ENCODE results near the gene CDKN2B-AS1.

Gene CDKN2B-AS1

DNA sequence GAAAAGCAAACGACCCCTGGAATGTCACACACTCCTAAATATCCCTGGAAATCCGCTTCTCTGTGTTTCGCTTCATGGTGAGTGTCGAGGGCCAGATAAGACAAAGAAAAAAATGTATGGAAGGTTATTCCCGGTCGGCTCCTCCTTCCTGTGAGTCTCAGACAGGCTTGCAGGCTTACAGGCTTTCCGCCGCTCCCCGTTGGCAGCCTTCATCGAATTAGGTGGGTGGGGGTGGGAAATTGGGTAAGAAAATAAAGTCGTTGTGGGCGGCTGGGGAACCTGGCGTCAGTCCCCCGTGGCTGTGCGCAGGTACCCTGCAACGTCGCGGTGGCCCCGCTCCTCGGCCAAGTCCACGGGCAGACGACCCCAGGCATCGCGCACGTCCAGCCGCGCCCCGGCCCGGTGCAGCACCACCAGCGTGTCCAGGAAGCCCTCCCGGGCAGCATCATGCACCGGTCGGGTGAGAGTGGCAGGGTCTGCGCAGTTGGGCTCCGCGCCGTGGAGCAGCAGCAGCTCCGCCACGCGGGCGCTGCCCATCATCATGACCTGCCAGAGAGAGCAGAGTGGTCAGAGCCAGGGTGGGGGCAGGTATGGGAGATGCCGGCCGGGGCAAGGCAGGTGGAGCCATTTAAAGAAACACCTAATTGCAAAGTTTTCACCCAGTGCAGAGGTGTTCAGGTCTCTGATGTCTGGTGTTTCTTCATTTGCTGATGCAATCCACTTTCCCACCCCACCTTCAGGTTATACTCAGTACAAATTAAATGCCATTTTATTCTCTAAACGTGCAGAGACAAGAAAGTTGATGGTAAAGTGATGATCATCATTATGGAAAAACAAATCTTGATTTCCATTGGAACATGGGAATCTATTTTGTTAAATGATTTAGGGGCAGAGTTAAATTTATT is 11.4 kb downstream of the CDKN2B-AS1 start:
- DNase-seq (ENCODE audit: low spot score), result no peak

DNA sequence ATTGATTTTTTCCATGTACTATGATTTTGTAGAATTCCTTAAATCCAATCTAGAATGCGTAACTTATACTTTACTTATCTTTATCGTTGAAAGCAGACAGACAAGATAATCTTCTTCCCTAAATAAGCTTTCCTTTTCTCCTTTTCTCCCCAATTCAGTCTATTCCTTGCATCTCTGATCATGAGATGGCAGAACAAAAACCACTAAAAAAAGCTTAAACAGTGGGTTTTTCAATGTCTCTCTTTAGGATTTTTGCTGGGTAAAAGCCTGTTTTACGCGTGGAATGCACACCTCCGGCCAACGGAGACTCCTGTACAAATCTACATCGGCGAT is 13.8 kb downstream of the CDKN2B-AS1 start:
- no peak for DNase-seq (ENCODE audit: low spot score)

DNA sequence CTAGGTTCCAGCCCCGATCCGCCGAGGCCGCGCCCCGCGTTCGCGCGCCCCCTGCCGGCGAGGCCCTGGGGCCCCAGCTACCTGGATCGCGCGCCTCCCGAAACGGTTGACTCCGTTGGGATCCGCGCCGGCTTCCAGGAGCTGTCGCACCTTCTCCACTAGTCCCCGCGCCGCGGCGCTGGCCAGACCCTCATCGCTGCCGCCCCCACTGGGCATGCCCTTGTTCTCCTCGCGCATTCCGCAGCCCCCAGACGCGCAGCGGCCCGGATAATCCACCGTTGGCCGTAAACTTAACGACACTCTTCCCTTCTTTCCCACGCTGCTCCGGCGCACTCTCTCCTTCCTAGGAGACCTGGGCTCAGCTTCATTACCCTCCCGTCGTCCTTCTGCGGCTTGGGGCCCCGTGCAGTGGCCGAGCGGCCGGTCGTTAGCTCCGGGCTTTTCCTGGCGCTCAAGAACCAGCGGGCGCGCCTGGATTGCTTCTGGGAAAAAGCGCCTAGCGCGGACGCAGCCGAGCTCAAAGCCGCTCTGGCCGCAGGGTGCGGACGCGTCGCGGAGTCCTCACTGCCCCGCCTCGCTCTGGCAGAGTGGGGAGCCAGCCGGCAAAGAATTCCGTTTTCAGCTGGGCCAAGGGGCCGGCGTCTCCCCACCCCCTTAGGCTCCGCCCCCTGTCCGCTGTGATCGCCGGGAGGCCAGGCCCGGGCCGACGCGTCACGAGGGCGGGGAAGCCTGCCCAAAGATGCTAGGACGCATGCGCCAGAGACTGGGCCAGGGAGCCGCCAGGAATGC is 14.3 kb downstream of the CDKN2B-AS1 start, which contains the start of gene CDKN2B:
Gene CDKN2B (minus strand): TSS at position 589 of the 789 bp plus-strand sequence. CDS start 352 bp downstream, at position 237.
- DNase-seq (ENCODE audit: low spot score), result peak; percentile 96

DNA sequence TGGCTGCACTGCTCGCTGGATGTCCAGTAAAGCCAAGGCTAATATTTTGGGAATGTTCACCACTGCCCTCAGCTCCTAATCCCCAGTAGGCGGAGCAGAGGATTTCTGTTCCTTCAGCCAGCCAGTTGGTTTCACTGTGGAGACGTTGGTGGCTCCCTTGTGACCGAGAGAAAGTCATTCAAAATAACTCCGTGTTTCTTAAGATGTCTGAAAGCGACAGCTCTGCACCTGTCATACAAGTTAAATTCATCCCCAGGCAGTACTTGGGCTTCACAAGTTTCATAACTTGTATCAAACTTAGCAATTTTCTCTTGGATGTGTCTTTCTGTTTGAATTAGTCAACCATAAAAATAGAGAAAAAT is 14.9 kb downstream of the CDKN2B-AS1 start:
- no peak for DNase-seq (ENCODE audit: low spot score)

DNA sequence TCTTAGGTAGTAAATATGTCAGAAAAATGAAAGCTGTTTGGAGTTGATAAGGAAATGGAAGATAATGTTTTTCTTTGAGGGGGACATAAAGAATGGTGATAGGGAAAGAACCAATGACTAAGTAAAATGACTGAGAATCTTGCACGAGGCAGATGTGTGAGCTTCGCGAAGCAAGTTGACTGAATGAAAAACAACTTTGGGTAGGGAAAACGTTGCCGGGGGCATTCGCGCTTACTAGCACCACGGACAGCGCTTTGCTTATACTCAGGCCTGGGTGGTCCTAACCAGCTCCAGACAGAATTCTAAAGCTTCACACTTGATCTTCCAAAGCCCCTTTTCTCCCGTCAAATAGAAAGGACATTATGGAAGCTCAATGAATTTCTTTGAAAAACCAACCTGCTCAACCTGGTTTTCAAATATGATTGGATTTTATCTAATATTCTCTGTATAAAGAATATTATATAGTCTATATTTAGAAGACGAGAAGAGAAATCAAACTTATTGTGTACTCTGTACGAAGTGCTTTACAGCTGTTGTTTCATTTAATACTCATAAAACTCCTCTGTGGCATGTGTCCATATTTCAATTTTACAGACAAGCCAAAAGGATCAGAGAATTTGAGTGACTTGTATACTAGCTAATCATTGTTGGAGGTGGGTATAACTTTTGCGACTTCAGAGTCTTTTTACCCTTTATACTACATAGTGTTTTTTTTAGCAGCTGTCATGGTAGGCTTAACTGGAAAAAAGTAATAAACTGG is 16.5 kb downstream of the CDKN2B-AS1 start:
- no peak for DNase-seq (ENCODE audit: low spot score)

DNA sequence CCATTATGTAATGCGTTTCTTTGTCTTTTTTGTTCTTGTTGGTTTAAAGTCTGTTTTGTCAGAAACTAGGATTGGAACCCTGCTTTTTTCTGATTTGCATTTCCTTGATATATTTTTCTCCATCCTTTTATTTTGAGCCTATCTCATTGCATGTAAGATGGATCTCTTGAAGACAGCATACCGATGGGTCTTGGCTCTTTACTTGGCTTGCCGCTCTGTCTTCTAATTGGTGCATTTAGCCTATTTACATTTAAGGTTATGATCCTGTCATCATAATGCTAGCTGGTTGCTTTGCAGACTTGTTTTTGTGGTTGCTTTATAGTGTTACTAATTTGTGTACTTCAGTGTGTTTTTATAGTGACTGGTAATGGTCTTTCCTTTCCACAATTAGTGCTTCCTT is 27.8 kb downstream of the CDKN2B-AS1 start:
- DNase-seq (ENCODE audit: low spot score), result no peak

DNA sequence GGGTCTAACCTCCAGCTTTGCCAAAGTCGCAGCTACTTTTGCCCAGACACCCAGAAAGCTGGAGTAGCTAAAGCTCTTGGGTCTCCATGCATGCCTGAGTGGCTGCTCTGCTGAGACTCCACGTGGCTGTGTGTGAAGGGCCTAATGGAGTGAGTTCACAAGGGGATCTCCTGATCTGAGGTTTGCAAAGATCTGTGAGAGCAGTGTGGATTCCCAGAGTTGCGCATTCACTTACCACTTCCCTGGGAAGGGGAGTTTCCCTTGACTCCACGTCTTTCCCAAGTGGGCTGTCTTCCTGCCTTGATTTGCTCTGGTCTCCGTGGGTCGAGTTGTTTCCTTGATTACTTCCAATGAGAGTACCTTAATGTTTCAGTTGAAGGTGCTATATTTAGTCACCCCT is 32.1 kb downstream of the CDKN2B-AS1 start:
- no peak for DNase-seq (ENCODE audit: low spot score)

DNA sequence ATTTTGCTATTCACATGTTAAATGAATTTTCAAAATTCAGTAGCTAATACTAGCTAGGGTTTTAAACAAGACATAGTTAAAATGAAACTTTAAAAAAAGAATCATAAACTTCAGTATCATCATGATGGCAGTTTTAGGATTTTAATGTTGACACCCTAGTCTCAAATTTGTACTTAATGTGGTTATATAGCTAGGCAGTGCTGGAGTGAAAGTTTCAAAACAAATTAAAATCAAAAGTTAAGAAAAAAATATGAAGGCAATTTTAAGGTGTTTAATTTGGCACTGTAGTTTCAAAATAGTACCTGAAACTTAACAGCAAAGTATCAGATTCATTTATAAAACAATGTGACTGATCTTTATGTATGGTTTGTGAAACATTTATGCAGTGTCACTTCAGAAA is 33.8 kb downstream of the CDKN2B-AS1 start:
- DNase-seq (ENCODE audit: low spot score), result no peak

DNA sequence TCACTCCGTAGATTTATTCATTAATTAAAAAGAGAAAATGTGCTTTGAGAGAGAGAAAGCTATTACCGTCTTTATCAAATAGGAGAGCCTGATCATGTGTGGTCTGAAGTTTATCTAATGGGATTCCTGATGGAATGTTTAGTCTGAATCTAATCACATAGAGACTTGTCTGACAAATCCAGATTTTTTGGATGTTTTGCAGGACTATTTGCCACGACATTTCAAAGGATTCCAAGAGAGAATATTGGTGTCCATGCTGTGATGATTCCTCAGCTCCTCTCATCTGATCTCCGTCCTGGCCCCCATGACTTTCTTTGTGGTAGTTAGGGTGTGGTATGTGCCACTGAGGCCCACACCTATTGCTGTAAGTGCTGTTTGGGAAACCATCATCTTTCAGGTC is 34.6 kb downstream of the CDKN2B-AS1 start:
- no peak for DNase-seq (ENCODE audit: low spot score)

DNA sequence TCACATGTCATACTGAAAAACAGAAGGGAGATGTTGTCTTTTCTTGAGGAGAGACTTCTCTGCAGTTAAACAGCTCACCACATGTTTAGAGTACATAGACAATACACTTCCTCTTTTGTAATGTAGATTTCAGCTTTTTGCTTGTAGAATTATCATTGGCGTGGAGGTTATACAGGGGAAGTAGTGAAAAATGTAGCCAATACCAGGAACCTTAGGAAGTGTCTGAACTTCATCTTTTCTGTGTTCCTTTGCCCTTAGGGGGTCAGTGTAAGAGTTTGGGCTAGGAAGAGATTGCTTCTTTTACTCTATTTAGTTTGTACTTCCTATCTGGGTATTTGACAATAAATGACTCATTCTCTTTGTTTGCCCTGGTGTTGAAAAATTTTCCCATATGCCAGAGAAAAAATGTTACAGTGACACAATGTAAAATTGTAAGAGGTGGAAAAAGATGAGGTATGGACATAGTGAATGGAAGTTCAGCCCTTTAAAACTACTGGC is 35.6 kb downstream of the CDKN2B-AS1 start:
- no peak for DNase-seq (ENCODE audit: low spot score)

DNA sequence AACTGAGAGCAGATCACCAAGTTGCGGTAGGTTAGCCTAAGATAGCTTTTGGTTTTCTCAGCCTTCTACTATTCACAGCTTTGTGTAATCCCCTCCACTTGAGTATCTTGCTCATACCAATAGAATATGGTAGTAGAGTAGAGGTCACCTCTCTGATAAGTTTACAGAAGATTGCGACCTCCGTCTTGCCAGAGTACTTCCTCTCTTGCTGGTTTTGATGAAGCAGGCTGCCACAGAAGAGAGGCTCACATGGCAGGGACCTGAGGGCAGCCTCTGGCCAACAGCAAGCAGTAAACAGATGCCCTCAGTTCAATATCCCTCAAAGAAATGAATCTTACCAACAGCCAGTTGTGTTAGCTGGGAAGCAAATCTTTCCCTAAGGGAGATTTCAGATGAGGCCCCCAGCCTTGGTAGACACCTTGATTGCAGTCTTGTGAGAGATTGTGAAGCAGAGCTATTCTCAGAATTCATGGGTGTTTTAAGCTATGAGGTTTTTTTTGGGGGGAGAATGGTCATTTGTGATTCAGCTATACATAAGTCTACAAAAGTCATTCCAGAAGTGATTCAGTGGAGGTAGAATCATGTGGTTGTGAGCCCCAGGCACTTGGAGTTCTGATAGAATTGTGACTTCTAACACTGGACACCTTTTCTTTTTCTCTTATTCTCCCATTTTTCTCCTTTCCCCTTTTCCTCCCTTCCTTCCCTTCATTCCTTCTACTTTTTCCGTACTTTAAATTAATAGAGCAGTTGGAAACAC is 37.2 kb downstream of the CDKN2B-AS1 start:
- DNase-seq (ENCODE audit: low spot score), result no peak

DNA sequence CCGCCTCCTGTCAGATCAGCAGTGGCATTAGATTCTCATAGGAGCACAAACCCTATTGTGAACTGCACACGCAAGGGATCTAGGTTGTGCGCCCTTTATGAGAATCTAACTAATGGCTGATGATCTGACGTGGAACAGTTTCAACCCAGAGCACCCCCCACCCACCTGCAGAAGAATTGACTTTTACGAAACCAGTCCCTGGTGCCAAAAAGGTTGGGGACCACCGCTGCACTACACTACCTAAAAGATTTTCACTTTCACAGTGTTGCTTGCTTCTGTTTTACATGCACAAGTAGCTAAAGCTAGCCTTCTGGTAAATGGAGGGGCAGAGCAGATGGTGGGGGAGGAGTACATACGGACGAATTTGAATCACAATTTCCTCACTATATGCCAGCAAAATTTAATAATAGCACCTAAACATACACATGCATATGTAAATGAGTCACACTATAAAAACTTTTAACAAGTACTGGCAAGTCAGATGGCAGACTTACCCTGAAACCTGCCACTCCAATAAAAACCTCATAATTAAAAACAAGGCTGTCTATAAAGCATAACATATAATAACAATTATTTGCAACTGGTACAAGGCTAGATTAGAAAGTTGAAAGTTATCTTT is 38.5 kb downstream of the CDKN2B-AS1 start:
- no peak for DNase-seq (ENCODE audit: low spot score)

DNA sequence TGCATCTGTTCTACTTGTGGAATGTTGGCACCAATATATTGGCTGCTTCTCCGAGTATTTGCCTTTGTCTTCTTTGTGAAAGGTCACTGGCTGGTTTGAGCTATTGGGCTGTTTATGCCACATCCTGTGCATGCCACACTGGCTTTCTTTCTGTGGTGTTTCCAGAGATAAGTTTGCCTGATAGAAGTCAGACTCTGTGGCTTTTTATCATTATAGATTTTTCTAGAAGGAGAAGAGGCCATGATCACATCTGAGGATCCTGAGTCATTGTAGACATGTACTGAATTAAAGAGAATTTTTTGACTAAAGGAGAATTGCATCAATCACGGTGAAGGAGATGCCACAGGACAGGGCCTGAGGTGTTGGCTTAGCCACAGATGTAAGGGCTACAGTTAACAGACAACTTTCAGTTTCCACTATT is 41.0 kb downstream of the CDKN2B-AS1 start:
- no peak for DNase-seq (ENCODE audit: low spot score)

DNA sequence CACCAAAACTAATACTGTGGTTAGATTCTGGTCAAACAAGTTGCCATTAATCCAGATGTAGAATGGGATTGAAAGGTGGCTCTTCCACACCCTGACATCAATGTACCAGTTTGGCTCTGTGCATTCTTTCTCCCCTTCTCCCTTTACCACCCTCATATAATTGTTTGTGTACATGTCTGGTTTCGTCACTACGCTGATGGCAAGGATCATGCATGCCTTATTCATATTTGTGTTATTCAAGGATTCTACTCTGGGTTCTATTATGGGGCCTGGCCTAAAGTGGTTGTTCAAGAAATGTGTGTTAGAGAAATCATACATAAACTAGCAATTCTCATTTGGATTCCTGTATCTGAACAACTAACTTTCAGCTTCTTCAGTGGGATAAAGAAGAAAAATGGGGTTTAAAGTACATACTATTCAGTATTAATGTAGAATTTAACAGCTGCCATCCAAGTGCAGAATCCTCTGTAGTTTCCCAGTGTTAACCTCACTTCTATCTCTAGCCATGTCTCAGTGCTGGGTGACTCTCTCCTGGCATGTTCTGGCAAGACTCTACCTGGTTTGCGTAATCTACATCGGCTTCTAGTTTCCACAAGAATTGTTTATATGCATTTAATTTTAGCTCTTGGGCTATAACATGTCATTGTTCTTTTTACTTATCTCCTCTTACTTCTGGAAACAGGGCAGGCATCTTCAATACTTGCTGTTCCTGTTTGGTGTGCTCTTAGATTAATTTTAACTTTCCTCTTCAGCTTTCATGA is 42.5 kb downstream of the CDKN2B-AS1 start:
- no peak for DNase-seq (ENCODE audit: low spot score)

DNA sequence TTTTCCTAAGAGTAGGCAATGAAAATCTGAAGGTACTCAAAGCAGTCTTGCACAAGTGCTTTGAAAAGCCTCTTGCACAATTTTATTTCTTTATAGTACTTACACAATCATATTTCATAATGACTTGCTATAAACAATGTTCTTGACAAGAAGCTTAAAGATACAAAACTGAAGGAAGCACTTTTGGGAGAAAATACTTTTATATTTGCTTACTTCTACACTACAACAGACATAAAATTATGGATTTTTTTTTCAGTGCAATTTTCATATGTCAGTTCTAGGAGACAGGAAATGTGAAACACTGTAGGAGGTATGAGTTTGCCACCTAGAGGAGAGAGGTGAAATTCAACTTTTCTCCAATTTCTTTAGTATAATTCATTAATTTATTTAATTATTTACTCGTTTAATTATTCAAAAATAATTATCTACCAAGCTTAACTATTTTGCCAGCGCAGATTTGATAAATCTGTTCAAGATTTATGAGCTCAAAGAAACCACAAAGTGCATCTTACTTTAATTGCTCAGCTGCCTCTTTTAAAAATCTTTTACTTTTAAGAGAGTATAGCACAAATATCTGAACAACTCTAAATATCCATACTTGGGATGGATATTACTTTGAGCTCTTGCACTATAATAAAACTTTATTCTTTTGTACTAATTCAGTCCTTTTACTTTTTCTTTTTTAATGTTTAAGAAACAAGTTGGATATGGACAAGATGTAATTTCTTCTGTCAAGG is 43.5 kb downstream of the CDKN2B-AS1 start:
- no peak for DNase-seq (ENCODE audit: low spot score)

DNA sequence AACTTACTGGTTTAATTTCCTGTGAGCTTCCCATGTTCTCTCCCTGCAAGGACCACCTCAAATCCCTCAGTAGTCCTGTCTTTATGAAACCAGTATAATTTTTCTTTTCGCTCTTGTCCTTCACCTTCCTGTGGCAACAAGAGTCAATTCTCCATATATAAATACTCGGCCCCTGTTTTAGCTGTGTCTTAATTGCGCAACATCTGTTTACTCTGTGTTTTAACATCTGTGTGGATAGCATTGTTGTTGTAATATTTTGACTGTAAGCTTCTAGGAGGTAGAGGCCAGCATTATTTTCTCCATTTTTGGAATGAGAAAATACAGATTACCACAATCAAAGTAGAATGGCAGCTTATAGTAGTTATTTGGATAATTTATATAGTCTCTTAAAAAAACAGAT is 44.7 kb downstream of the CDKN2B-AS1 start:
- no peak for DNase-seq (ENCODE audit: low spot score)

DNA sequence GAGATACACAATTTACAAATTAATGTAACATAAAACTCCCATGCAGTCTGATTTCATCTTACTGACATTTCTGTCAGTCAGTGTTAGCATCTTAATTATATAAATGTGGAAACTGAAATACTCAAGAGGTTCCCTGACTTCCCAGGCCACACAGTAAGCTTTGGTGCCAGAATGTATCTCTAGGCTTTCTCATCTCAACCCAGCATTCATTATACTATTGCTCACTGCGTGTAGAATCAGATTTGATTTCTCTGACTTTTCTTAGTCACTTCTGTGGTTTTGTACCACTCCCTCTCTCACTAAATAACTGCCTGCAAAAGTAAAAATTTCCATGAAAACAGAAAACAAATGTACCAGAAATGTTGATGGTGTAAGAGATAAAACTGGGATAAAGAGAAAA is 46.2 kb downstream of the CDKN2B-AS1 start:
- DNase-seq (ENCODE audit: low spot score), result no peak

DNA sequence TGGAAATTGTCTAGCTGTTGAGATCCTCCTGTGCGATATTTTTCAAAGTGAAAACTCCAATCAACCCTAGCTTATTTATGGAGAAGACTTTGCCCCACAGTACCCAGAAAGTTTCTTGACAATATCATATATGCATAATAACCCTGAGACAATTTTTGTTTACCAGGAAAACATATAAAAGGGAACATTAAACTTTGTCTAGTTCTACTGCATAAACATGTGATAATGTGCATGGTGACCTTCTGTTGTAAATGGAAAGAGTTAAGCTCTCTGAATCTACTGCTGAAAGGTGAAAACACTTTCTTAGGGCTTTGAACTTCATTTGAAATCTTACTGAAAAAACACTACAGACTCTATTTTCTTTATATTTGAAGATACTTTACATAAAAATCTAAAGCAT is 46.8 kb downstream of the CDKN2B-AS1 start:
- no peak for DNase-seq (ENCODE audit: low spot score)

DNA sequence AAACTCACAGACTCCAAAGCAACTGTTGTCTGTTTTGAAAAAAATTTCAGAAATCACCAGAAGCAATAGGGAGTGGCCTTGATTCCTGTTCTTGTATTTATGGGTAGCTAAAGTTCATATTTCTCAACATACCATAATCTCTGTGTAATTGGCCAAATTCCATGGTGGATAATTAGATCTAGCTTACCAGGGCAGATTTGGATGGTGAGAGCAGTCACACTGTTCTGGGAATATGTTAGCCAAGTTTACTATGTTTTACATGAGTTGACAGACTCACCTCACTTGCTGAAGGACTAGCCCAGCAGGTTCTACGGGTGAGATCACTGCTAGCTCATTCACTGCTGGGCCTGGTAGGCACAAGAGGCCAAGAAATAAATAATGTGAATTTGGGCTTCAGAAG is 47.2 kb downstream of the CDKN2B-AS1 start:
- no peak for DNase-seq (ENCODE audit: low spot score)

DNA sequence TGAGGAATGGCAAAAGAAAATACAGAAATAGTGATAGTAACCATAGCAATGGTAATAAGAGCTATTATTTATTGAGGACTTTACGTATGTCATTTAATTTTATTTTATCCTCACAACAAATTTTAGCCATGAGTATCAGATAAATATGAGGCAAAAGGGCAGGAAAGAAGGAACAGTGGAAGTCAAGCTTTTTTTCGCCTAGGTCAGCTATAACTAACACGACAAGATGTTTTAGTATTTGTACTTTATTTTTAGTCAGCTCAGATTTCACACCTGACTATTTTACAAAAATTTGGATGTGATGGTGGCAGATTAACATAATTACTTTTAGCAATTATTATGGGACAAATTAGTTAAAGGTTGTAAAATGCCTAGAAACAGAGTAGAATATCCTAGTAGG is 49.3 kb downstream of the CDKN2B-AS1 start:
- no peak for DNase-seq (ENCODE audit: low spot score)

Data from hepatic stellate cell (primary cell).